GM11168 (cell line): ENCODE measurements around the gene HS3ST3A1.

ENCODE experiments used
- in situ Hi-C: fragments of 300-500 bp; cut with MboI; formaldehyde crosslinking; loops from one replicate; pipeline ENCODE4 v1.12.0; 2022; ENCODE audit warnings: low sequenced_read_pairs; ENCODE audit not compliant: unreplicated experiment

HS3ST3A1 gene

GRCh38 chr17:13542636-13543035 lies 59.1 kb downstream of the HS3ST3A1 start:
- in situ Hi-C loops, result no loop called here

GRCh38 chr17:13541032-13541480 lies 60.7 kb downstream of the HS3ST3A1 start:
- in situ Hi-C loops, result no loop called here

- in situ Hi-C loops, result no loop called here
These were observed 61.2 kb downstream of the HS3ST3A1 start for GRCh38 chr17:13540546-13540945.

- in situ Hi-C loops, result no loop called here
These were observed 62.3 kb downstream of the HS3ST3A1 start for GRCh38 chr17:13539421-13539820.

GRCh38 chr17:13538841-13539411 lies 62.8 kb downstream of the HS3ST3A1 start:
- in situ Hi-C loops, result no loop called here

- in situ Hi-C loops, result no loop called here
These were observed 63.7 kb downstream of the HS3ST3A1 start for GRCh38 chr17:13537871-13538643.

GRCh38 chr17:13537167-13537731 lies 64.5 kb downstream of the HS3ST3A1 start:
- in situ Hi-C loops, result no loop called here

- in situ Hi-C loops, result no loop called here
These were observed 66.8 kb downstream of the HS3ST3A1 start for GRCh38 chr17:13534946-13535345.

- in situ Hi-C loops, result no loop called here
These were observed 70.0 kb downstream of the HS3ST3A1 start for GRCh38 chr17:13531721-13532120.

- in situ Hi-C loops, result no loop called here
These were observed 75.9 kb downstream of the HS3ST3A1 start for GRCh38 chr17:13525876-13526275.

- in situ Hi-C loops, result no loop called here
These were observed 78.6 kb downstream of the HS3ST3A1 start for GRCh38 chr17:13523164-13523563.

GRCh38 chr17:13522749-13523148 lies 79.0 kb downstream of the HS3ST3A1 start:
- in situ Hi-C loops, result no loop called here

- in situ Hi-C loops, result no loop called here
These were observed 79.9 kb downstream of the HS3ST3A1 start for GRCh38 chr17:13521784-13522183.

- in situ Hi-C loops, result no loop called here
These were observed 80.7 kb downstream of the HS3ST3A1 start for GRCh38 chr17:13520899-13521572.

GRCh38 chr17:13518261-13519000 lies 83.3 kb downstream of the HS3ST3A1 start:
- in situ Hi-C loops, result no loop called here

GRCh38 chr17:13513039-13513405 lies 88.7 kb downstream of the HS3ST3A1 start:
- in situ Hi-C loops, result no loop called here

- in situ Hi-C loops, result no loop called here
These were observed 91.7 kb downstream of the HS3ST3A1 start for GRCh38 chr17:13510062-13510461.

GRCh38 chr17:13509527-13509926 lies 92.2 kb downstream of the HS3ST3A1 start:
- in situ Hi-C loops, result no loop called here

- in situ Hi-C loops, result no loop called here
These were observed 92.8 kb downstream of the HS3ST3A1 start for GRCh38 chr17:13508896-13509295.

GRCh38 chr17:13503526-13503925 lies 98.2 kb downstream of the HS3ST3A1 start:
- in situ Hi-C loops, result no loop called here
